GM12801 (cell line): ENCODE measurements around the gene PPP1R12A.

Source experiments
- CTCF ChIP-seq: IDR thresholded peaks from one replicate; pipeline ENCODE4 v1.5.1; 2011; ENCODE audit warnings: control low read depth; ENCODE audit not compliant: insufficient read length; ENCODE audit errors: extremely low read depth

PPP1R12A gene

GRCh38 chr12:79921786-79922185, 13.1 kb downstream of the PPP1R12A start:
- TF ChIP-seq CTCF: no peak

- TF ChIP-seq CTCF: no peak
Measured at GRCh38 chr12:79920421-79921238, 14.3 kb downstream of the PPP1R12A start.

- TF ChIP-seq CTCF: no peak
Measured at GRCh38 chr12:79919762-79920161, 15.1 kb downstream of the PPP1R12A start.

GRCh38 chr12:79916826-79917225, 18.1 kb downstream of the PPP1R12A start:
- TF ChIP-seq CTCF: no peak

- TF ChIP-seq CTCF: no peak
Measured at GRCh38 chr12:79911889-79912656, 22.8 kb downstream of the PPP1R12A start.

- TF ChIP-seq CTCF: no peak
Measured at GRCh38 chr12:79908366-79908765, 26.5 kb downstream of the PPP1R12A start.

GRCh38 chr12:79901506-79901905, 33.4 kb downstream of the PPP1R12A start:
- no peak for TF ChIP-seq CTCF
